ENCODE results near the gene TMEM117.

The TMEM117 gene

GRCh38 chr12:43835656-43836474, at the start of gene TMEM117:
Gene TMEM117, plus strand, starts transcription at chr12:43836081.
- peak; percentile 32 to 50 for DNase-seq

GRCh38 chr12:43786899-43787693, 48.8 kb upstream of the TMEM117 start:
- no peak for DNase-seq

GRCh38 chr12:43789941-43790340, 45.9 kb upstream of the TMEM117 start:
- no peak for DNase-seq

- DNase-seq: no peak
These were observed 40.1 kb upstream of the TMEM117 start for GRCh38 chr12:43795716-43796280.

- no peak for DNase-seq
These were observed 38.2 kb upstream of the TMEM117 start for GRCh38 chr12:43797561-43798217.

- DNase-seq: no peak
These were observed 30.6 kb upstream of the TMEM117 start for GRCh38 chr12:43805149-43805859.

- DNase-seq: peak; percentile 82 to 86
These were observed 29.8 kb upstream of the TMEM117 start, which contains the start of gene TWF1 for GRCh38 chr12:43805860-43806736. Gene TWF1, minus strand, starts transcription at chr12:43806317. Its CDS starts 72 bp downstream, at chr12:43806245.

- no peak for DNase-seq
These were observed 29.2 kb upstream of the TMEM117 start for GRCh38 chr12:43806737-43807072.

GRCh38 chr12:43807386-43807785, 28.5 kb upstream of the TMEM117 start:
- DNase-seq: no peak

GRCh38 chr12:43812057-43812456, 23.8 kb upstream of the TMEM117 start:
- no peak for DNase-seq

- no peak for DNase-seq
These were observed 23.0 kb upstream of the TMEM117 start for GRCh38 chr12:43812926-43813325.

- DNase-seq: no peak
These were observed 20.5 kb upstream of the TMEM117 start for GRCh38 chr12:43815416-43815815.

GRCh38 chr12:43816168-43816567, 19.7 kb upstream of the TMEM117 start:
- DNase-seq: no peak

- DNase-seq: no peak
These were observed 11.6 kb upstream of the TMEM117 start for GRCh38 chr12:43824207-43824775.

- DNase-seq: no peak
These were observed 9.2 kb upstream of the TMEM117 start for GRCh38 chr12:43826681-43827080.

- DNase-seq: no peak
These were observed 8.8 kb upstream of the TMEM117 start for GRCh38 chr12:43827093-43827492.

GRCh38 chr12:43832463-43833168, 3.3 kb upstream of the TMEM117 start:
- DNase-seq: peak in 1 of 2 donors; percentile 1

- DNase-seq: no peak
These were observed 621 bp upstream of the TMEM117 start for GRCh38 chr12:43835264-43835655.

GRCh38 chr12:43836475-43836989, 651 bp downstream of the TMEM117 start:
- peak in 1 of 2 donors; percentile 36 for DNase-seq

- DNase-seq: no peak
These were observed 4.5 kb downstream of the TMEM117 start for GRCh38 chr12:43840338-43840737.
